Left lobe of liver (tissue), 2 donors: ENCODE measurements around the gene BLOC1S5. TPM values are rescaled to one million over a fixed set of nuclear protein-coding genes. Genes with fewer than 3 reads are reported as not detected.
"Not testable (repeated sequence)": the region's sequence is repeated elsewhere in the genome, so short reads cannot be mapped to it uniquely, and the experiment has no call there.

Experiments
- ATAC-seq: fragments of 200-7000 bp; cut with Tn5 transposase; one replicate; pipeline ENCODE4 v1.9.1; 2020; ENCODE audit warnings: mild to moderate bottlenecking, moderate library complexity
- DNase-seq: peaks from one replicate; pipeline ENCODE4 v3.0.0-alpha.2; 2020; ENCODE audit warnings: low spot score
- total RNA-seq: library from RNA; stranded (reverse); gene quantifications from one replicate; pipeline ENCODE4 v1.2.1, GENCODE V29; 2021
- donor health status: DM: no; HTN: no; CAD: no; lungs with moderate emphysema.
- donor health status: DM: no; HTN: yes; CAD: no.

BLOC1S5 gene
- total RNA-seq, 1 donor from 2014 or later, result 4.9 TPM

DNA sequence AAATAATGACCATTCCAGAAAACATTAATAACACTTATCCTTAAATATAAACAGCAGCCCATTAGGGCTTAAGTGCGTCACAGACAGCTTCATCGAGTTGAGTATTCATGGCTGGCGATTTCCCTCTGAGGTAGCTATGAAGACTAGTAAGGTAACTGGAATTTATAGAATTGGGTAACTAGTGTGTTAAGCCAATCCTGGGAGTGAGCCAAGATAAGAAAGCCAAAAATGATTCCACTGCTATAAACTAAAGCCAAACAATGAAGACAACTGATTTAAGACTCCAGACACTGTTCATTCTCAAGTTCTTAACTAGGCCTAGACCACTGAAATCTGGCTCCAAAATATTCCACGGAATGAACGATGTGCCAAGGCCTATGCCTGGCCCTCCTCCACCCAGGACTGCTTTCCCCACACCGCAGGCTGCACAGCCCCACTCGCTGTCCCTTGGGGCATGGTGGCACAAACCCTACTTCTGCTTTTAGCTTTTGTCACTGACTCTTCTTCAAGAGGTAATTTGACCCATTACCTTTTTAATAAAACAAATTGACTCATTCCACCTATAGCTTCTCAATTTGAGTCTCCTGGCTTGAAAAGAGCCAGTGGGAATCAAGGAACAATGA lies 66.0 kb downstream of the BLOC1S5 start:
- DNase-seq, result no peak
- ATAC-seq, result no peak

DNA sequence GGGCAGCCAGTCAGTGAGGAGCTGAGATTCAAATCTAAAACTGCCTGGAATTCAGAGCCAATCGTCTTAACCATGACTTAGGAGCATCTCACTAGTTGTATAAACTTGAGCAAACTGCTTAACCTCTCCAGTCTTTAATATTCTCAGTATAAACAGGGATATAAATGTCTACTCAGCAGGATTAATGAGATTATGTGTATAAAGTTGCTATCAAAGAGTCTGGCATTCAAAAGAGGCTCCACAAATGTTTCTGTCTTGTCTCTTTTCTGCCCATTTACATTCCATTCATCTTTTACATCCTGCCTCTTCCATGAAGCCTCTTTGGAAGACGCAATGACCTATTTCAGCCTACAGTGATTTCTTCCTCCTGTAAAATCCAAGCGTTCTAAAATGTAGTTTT lies 66.9 kb downstream of the BLOC1S5 start:
- ATAC-seq (no peak), DNase-seq (no peak)

DNA sequence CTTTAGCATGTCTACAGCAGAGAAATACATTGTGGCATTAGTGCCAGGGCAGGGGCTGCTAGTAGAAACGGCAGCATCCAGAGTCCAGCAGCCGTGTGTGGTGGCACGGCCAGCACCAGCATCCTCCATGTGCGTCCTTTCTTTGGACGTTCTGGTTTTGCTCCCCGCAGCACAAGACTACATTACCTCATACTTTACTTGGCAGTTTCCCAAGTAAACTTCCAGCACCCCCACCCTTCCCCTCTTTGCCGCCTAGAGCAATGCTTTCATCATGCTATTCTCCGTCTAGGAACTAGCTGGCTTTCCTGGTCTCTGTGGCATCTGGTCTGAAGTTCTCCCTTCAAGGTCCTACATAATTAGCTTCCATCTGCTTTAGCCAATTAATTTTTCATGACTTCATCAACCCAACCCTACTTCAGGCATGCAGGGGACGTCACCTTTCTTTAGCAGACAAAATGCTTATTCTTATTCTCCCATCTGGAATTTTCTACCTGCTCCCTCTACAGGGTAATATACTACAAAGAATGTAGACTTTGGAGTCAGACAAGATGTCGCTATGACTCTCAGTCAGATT lies 67.6 kb downstream of the BLOC1S5 start:
- no peak for DNase-seq

DNA sequence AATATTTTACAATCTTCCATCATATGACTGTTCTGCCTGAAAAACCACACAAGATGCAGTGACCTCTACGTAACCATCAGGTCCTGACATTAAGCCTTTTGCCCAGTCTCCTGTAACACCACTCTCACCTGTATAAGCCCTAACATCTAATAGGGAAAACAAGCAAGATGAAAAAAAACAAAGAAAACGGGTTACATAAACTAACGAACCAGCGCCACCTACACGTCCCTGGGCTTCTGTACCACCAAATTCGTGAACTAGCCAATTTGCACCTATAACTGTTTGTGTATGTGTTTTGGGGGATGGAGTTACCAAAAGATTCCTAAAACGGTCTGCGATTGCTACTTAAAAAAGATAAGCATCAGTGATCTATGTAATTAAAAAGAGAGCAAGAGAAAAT lies 70.2 kb downstream of the BLOC1S5 start:
- ATAC-seq (no peak), DNase-seq (no peak)

More for the DNA sequence above, 67.6 kb downstream of the BLOC1S5 start:
- peak; percentile 16 for ATAC-seq

DNA sequence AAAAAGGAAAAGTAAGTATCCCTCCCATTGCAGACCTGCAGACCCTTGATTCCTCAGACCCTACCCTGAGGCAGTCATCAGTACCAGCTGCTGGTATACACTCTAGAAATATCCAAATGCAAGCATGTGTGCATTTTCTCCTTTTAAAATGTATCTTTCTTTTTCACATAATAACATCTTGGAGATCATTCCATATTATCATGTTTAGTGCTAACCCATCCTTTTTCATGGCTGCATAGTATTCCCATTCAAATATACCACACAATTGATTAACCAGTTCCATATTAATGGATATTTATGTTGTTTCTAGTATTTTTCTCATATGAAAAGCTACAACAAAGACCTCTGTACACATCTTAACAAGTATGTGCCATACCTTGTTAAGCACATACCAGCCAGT lies 70.8 kb downstream of the BLOC1S5 start:
- DNase-seq (no peak), ATAC-seq (no peak)

DNA sequence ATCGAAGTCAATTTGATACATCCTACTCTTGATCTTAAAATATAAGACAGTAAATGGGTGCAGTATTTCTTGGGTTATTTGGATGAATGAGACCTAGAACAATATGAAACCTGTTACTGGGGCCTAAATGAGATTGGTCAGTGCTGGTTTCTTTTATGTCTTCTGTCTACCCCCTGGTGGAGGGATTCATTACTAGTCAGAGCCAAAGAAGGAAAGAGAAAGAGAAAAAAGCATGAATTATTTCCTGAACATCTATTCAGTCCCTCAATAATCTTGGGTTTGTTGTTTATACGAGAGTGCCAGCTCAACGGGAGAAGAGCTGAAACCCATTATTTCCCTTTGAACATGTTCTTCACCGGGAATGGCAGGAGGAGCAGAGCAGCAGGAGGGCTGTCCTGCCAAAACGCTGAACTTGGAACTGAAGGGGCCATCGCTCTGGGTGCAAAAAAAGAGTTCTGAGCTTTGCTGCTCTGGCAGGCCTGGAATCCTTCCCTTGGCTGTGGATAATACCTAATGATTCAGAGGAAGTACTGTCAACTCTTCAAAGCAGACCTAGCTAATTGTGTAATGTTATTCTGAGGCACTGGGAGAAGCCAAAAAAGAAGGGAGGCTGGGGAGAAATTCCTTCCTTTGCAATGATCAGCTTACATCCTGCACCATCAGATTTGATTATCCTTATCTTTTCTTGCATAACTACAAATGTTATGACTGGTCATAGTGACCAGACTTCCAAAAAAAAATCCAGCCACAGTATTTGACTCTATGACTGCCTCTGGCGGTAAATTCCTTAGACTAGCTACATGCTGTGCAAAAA lies 72.0 kb downstream of the BLOC1S5 start:
- ATAC-seq (peak; percentile 79), DNase-seq (no peak)

DNA sequence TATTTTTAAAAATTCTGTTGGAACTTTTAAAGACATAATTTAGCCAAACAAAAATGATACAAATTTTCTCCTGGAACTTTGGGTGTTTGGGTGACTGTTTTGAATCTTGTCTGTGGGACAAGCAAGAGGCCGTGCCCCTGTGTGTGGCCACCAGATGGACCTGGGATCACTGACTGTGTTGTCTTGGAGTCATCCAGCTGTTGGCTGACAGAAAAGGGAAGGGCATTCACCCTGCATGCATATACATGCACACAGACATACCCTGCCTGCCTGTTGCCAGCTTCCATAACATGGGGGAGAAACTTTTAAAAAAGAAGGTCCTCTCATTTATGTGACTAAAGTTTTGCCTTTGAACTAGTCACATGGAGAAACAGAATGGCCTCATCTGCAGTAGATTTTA lies 72.7 kb downstream of the BLOC1S5 start:
- ATAC-seq (no peak), DNase-seq (no peak)

DNA sequence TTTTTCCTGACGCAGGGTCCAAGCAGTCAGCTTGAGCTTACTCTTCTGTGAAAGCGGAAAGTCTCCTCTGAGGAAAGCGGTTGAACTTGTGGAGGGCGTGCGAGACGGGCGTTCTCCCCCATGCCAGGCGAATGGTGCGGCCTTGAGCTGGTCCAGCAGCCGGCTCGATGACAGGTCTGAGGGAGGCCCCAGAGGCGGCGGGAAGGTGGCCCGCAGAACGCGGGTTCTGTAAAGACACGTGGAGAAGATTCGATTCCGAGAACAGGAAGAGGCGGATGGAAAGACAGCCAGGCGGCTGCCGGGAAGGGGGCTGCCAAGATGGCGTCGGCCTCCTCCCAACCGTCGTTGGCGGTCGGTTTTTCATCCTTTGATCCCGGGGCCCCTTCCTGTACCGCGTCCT lies 78.0 kb downstream of the BLOC1S5 start:
- DNase-seq (no peak), ATAC-seq (no peak)

DNA sequence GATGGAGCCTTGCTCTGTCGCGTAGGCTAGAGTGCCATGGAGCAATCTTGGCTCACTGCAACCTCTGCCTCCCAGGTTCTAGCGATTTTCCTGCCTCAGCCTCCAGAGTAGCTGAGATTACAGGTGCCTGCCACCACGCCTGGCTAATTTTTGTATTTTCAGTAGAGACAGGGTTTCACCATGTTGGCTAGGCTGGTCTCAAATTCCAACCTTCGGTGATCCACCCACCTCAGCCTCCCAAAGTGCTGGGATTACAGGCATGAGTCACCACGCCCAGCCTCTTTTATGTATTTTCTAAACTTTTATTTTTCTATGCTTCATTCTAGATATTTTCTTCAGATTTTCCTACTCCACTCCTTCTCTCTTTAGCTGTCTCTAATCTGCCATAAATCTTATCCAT lies 80.2 kb downstream of the BLOC1S5 start:
- ATAC-seq, DNase-seq: not testable (repeated sequence)

DNA sequence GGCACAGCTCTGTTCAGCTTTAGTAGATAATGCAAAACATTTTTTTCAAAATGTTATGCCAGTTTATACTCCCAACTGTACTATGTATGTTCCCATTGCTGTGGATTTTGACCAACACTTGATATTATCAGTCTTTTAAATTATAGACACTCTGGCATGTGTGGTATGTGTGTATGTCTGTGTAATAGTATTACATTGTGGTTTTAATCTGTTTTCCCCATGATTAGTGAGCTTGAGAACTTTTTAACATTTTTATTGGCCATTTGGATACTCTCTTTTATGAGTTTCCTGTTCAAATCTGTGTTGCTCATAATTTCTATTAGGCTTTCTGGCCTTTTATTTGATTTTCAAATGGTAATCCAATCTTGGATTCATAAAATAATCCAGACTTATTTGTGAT lies 84.4 kb downstream of the BLOC1S5 start:
- DNase-seq, result no peak
- ATAC-seq, result no peak

DNA sequence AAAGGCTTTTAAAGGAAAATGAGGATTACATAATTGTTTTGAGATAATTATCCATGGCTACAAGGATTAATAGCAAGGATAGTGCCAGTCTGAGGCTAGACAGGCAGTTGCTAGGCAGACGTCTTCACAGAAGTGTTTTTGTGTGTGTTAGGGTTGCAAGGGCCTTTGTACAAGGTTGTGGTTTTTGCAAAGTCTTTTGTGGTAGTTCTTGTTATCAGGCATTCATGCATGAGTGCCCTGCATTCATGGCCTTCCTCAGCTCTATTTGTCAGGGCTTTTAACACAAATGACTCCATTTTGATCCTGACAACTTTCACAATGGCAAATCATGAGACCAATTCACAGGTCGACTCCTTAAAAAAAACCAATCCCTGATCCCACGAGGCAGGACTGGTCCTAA lies 85.5 kb downstream of the BLOC1S5 start:
- no peak for ATAC-seq
- DNase-seq, result no peak

DNA sequence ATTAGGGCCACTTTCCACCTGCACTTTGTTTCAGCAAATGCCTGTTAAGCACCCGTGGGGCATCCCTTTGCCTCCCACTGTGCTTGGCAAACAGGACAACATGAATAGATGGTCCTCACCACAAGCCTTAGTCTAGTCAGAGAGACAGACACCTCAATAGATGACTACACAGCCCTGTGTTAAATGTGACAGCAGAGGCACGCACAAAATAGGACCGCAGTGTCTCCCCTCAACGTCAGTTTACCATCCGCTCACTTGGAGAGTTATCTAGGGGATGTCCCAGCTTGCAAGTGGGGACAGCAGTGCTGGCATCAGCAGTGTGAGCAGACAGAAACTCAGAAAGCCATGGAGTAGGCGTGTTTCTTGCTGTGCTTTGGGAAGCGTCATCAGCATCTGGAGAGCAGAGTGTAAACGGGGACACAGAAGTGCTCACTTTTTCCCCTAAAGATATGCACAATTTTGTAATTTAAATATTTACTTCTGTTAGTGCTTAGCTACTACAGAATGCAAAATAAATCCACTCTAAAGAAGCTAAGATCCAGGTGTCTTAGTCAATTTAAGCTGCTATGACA lies 87.6 kb downstream of the BLOC1S5 start:
- DNase-seq, result no peak

DNA sequence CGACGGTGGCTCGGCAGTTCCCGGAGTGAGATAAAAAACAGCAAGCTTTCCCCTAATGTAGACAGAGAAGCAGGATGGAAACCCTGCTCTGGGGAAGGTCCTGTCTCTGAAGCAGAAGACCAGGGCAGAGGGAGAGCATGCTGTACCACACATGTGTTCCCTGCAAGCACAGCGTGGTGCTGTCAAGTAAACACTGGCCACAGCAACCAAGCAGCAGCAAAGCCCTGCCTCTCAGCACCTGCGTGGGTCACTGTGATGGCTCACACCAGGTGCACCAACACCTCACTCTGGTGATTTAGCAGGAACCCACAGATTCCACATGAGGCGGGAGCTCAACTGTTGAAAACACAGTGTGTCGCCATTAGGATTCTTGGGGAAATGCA lies 88.4 kb downstream of the BLOC1S5 start:
- ATAC-seq (peak; percentile 25), DNase-seq (no peak)

More for the DNA sequence above, 87.6 kb downstream of the BLOC1S5 start:
- ATAC-seq, result no peak

DNA sequence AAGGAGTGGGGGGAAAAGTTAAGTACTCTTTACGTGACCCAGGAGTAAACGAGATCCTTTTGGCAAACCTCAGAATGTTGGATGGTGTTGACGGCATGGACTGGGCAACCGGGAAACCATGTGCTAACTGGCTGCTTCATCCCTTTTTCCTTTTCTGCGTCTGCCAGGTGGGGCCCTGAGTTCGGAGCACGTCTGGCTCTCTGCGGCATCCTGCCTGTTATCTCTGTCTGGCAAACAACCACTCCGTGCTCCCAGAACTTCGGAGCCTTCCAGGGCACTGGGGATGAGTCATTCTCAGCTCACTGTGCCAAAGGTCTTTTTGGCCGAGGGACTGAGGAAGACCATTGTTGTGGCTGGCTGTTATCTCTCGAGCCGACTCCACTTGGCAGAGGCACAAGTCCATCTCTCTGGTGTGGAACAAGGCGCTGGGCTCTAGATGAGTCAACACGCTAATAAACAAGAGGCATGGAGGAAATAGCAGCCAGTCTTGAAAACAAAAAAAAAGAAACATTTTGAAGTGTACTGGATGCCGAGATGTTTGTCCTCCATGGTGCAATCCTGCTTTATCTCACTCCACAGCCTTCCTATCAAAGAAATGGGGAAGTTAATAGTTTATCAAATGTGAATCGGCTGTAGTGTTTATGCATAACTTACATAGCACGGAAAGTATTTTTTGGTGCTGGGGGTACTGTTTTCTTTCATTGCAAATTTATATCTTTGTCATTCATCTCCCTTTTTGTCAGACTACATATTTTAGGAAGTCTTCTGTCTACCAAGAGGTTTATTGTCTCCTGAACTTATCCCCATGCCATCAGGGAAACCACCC lies 89.0 kb downstream of the BLOC1S5 start:
- peak; percentile 96 for ATAC-seq
- peak; percentile 85 for DNase-seq

DNA sequence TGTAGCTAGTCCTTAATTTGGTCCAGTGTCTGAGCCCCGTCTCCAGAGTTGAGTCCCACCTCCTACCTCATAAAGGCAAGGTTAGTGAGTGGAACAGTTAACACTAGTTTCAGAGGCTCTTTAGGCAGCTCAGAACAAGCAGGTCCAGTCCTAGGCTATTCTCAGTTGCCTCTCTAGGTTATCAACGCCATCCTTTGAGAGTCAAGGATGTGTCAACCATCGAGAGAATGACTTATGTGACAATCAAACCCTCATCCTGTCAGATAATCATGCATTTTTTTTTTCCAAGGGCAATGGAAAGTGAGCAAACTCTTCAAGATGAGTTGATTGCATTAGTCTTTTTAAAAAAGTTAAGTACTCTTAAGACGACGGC lies 89.6 kb downstream of the BLOC1S5 start:
- DNase-seq, result no peak
- no peak for ATAC-seq

DNA sequence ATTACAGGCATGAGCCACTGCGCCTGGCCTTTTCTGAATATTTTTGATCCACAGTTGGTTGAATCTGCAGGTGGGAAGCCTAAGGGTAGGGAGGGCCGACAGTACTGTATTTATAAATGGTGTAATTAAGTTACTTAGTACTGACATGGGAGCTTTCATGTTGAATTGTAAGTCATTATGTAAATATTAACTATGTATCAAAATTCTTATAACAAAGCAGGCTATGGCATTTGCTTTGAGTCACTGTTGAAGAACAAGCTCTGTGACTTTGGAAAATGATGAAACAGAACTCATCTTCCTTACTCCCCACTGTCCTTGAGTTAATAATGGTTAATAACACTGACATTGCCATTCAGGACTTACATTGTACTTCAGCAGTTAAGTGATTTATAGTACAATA lies 90.6 kb downstream of the BLOC1S5 start:
- DNase-seq (no peak), ATAC-seq (no peak)

DNA sequence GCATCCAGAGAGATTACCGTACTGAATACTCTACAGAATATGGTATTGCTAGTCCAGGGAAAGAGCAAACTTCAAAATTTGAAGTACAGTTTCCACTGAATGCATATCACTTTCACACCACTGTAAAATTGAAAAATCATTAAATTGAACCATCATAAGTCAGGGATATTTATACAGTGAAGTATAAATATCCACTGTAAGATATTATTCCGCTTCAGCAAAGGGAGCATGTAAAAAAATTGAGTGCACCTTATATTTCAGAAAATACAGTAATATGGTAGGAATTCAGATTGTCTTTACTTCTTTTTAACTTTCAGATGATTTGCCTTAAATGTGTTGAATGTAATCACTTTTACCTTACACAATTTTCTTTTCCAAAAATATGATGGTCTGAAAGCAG lies 92.7 kb downstream of the BLOC1S5 start:
- DNase-seq, result no peak
- ATAC-seq, result no peak

DNA sequence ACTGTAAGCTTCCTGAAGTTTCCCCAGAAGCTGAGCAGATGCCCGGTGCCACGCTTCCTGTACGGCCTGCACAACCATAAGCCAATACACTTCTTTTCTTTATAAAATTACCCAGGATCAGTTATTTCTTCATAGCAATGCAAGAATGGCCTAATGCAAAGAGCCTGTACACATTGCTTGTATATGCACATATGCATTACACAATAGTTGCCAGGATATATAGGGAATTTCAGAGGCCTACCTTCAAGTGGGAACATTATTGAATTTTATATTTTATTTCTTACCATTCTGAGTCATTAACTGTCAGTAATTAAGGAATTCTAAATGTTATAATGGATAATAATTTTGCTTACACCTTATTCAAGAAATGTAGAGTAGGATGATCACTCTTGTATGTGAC lies 93.6 kb downstream of the BLOC1S5 start:
- ATAC-seq (no peak), DNase-seq (no peak)
